Measurements from ENCODE around the gene ARID1B. TPM values are rescaled to one million over a fixed set of nuclear protein-coding genes. Genes with fewer than 3 reads are reported as not detected.

ARID1B gene
- total and polyA plus RNA-seq, 4 donors: 7.0 to 49.0 (median 24.2) TPM

GRCh38 chr6:157123234-157123633 is 346.1 kb downstream of the ARID1B start (continued):
- TF ChIP-seq JUND (IDR thresholded peaks at IDR 0.05): no peak

- no peaks in the 10 kb centered on the region for H3K9me3 ChIP-seq (ENCODE audit: control insufficient read depth in 4 of 4, low read length in 3 of 4)
- H3K4me3 ChIP-seq (ENCODE audit: low read depth in 1 of 3, low read length in 3 of 3): no peak overlapping the region
- no peak overlapping the region for H3K27ac ChIP-seq (ENCODE audit: low read depth in 1 of 2, low read length in 2 of 2)
- 96% methylated on average over 5 of the region's 5 CpGs for WGBS
- H3K4me1 ChIP-seq (ENCODE audit: control insufficient read depth in 4 of 4, insufficient read depth in 4 of 4, low read length in 3 of 4): peaks cover 3 to 21% (median 15%) of the 10 kb centered on the region in 4 donors
- no peak overlapping the region for H3K9ac ChIP-seq (ENCODE audit: low read depth in 1 of 2, low read length in 2 of 2)
- no peak for DNase-seq (ENCODE audit: low spot score)
- no peaks in the 10 kb centered on the region for H3K27me3 ChIP-seq (ENCODE audit: control insufficient read depth in 4 of 4, insufficient read depth in 4 of 4, low read length in 3 of 4)
- no peaks in the 10 kb centered on the region for H3K36me3 ChIP-seq (ENCODE audit: control insufficient read depth in 4 of 4, insufficient read depth in 3 of 4, low read depth in 1 of 4, low read length in 3 of 4)
- no peak for TF ChIP-seq CTCF (IDR thresholded peaks at IDR 0.05; ENCODE audit: low read depth, low read length, missing input control)
- no peak for TF ChIP-seq RXRA (IDR thresholded peaks at IDR 0.05)
- no peak for TF ChIP-seq HNF4A (conservative IDR thresholded peaks at IDR 0.05)
- no peak for TF ChIP-seq TAF1 (conservative IDR thresholded peaks at IDR 0.05)
- no peak for TF ChIP-seq RAD21 (IDR thresholded peaks at IDR 0.05)
- TF ChIP-seq ZBTB33 (IDR thresholded peaks at IDR 0.05): no peak
- no peak for TF ChIP-seq YY1 (IDR thresholded peaks at IDR 0.05)
- no peak for TF ChIP-seq EGR1 (IDR thresholded peaks at IDR 0.05; ENCODE audit: low read depth in 2 of 2)
- TF ChIP-seq HNF4G (IDR thresholded peaks at IDR 0.05): no peak
- TF ChIP-seq SP1 (IDR thresholded peaks at IDR 0.05): no peak
- TF ChIP-seq MAX (IDR thresholded peaks at IDR 0.05): no peak
- no peak for TF ChIP-seq ATF3 (IDR thresholded peaks at IDR 0.05)
- no peak for TF ChIP-seq NR2F2 (IDR thresholded peaks at IDR 0.05)
- no peak for TF ChIP-seq REST (IDR thresholded peaks at IDR 0.05)
- TF ChIP-seq GABPA (IDR thresholded peaks at IDR 0.05 in 1 of 2, conservative IDR thresholded peaks at IDR 0.05 in 1 of 2): no peak
- TF ChIP-seq FOXA1 (IDR thresholded peaks at IDR 0.05): no peak
- TF ChIP-seq JUND (IDR thresholded peaks at IDR 0.05): no peak
These were observed 347.5 kb downstream of the ARID1B start for GRCh38 chr6:157124485-157125254.

All from liver (tissue), 9 donors.